GM12801 (cell line): ENCODE measurements around the gene MAGI2.

ENCODE experiments used
- CTCF ChIP-seq: IDR thresholded peaks from one replicate; pipeline ENCODE4 v1.5.1; 2011; ENCODE audit warnings: control low read depth; ENCODE audit not compliant: insufficient read length; ENCODE audit errors: extremely low read depth

MAGI2 gene

GRCh38 chr7:79285756-79286155 lies 167.7 kb downstream of the MAGI2 start:
- no peak for TF ChIP-seq CTCF

GRCh38 chr7:79284211-79284610 lies 169.3 kb downstream of the MAGI2 start:
- no peak for TF ChIP-seq CTCF

- TF ChIP-seq CTCF: no peak
Measured at GRCh38 chr7:79282882-79283602, 170.4 kb downstream of the MAGI2 start.

GRCh38 chr7:79282070-79282694 lies 171.3 kb downstream of the MAGI2 start:
- no peak for TF ChIP-seq CTCF

GRCh38 chr7:79281426-79281825 lies 172.0 kb downstream of the MAGI2 start:
- TF ChIP-seq CTCF: no peak

- TF ChIP-seq CTCF: no peak
Measured at GRCh38 chr7:79272938-79273337, 180.5 kb downstream of the MAGI2 start.

GRCh38 chr7:79272066-79272669 lies 181.3 kb downstream of the MAGI2 start:
- no peak for TF ChIP-seq CTCF
